ENCODE results near the gene TMEM183A. TPM values are rescaled to one million over a fixed set of nuclear protein-coding genes. Genes with fewer than 3 reads are reported as not detected.

The TMEM183A gene
- total RNA-seq, 4 donors from 2014 or later: 39.4 to 77.4 (median 66.5) TPM

- no peak for TF ChIP-seq POLR2A (IDR thresholded peaks at IDR 0.05)
- no peak for TF ChIP-seq CTCF (IDR thresholded peaks at IDR 0.05)
- no peak overlapping the region for H3K4me3 ChIP-seq
- intact Hi-C loops (cut with DNase I): loop anchor here (10.0 kb wide), 1 partner anchor 218 kb away; no protein-coding TSS in a partner anchor
- no peaks in the 10 kb centered on the region for H3K36me3 ChIP-seq
- peaks cover 0 to 44% (median 0%) of the 10 kb centered on the region in 4 donors for H3K27me3 ChIP-seq
- peaks cover 0 to 13% (median 12%) of the 10 kb centered on the region in 3 donors for H3K4me1 ChIP-seq
- no peak for DNase-seq
- 26 to 35% methylated on average over 10 to 13 of the region's 15 CpGs for WGBS, 2 donors
- H3K27ac ChIP-seq: no peak overlapping the region
- no peaks in the 10 kb centered on the region for H3K9me3 ChIP-seq
Observed at GRCh38 chr1:203046984-203047630, 39.9 kb downstream of the TMEM183A start.

- no peak for TF ChIP-seq POLR2A (IDR thresholded peaks at IDR 0.05)
- no peak for TF ChIP-seq CTCF (IDR thresholded peaks at IDR 0.05)
- intact Hi-C loops (cut with DNase I): loop anchor here (10.0 kb wide), 1 partner anchor 217 kb away; no protein-coding TSS in a partner anchor
Observed at GRCh38 chr1:203048086-203048485, 40.9 kb downstream of the TMEM183A start.

GRCh38 chr1:203048555-203049051, 41.4 kb downstream of the TMEM183A start:
- no peak for TF ChIP-seq POLR2A (IDR thresholded peaks at IDR 0.05)
- peak in 1 of 6 experiments; percentile 17 for TF ChIP-seq CTCF (IDR thresholded peaks at IDR 0.05)
- H3K9me3 ChIP-seq: no peaks in the 10 kb centered on the region
- H3K4me1 ChIP-seq: peaks cover 0 to 13% (median 12%) of the 10 kb centered on the region in 3 donors
- no peak overlapping the region for H3K27ac ChIP-seq
- 73 to 89% methylated on average over 11 to 14 of the region's 23 CpGs for WGBS, 2 donors
- H3K4me3 ChIP-seq: no peak overlapping the region
- no peak for DNase-seq
- intact Hi-C loops (cut with DNase I): loop anchor here (10.0 kb wide), 1 partner anchor 216 kb away; no protein-coding TSS in a partner anchor
- no peaks in the 10 kb centered on the region for H3K36me3 ChIP-seq
- peaks cover 0 to 50% (median 0%) of the 10 kb centered on the region in 4 donors for H3K27me3 ChIP-seq

More at GRCh38 chr1:203048086-203048485, 40.9 kb downstream of the TMEM183A start:
- Histone ChIP-seq H3K9me3 (no peaks in the 10 kb centered on the region), H3K4me1 (peaks cover 0 to 13% (median 12%) of the 10 kb centered on the region in 3 donors), H3K4me3 (no peak overlapping the region), H3K27ac (no peak overlapping the region), H3K36me3 (no peaks in the 10 kb centered on the region), H3K27me3 (peaks cover 0 to 45% (median 0%) of the 10 kb centered on the region in 4 donors)
- DNase-seq: no peak
- WGBS, 2 donors: 59 to 81% methylated on average over 7 to 11 of the region's 11 CpGs

- H3K4me3 ChIP-seq: no peak overlapping the region
- WGBS, 2 donors: 80 to 93% methylated on average over 2 of the region's 4 CpGs
- TF ChIP-seq CTCF (IDR thresholded peaks at IDR 0.05): no peak
- TF ChIP-seq POLR2A (IDR thresholded peaks at IDR 0.05): no peak
- peaks cover 0 to 13% (median 12%) of the 10 kb centered on the region in 3 donors for H3K4me1 ChIP-seq
- no peak overlapping the region for H3K27ac ChIP-seq
- peaks cover 0 to 50% (median 0%) of the 10 kb centered on the region in 4 donors for H3K27me3 ChIP-seq
- H3K9me3 ChIP-seq: no peaks in the 10 kb centered on the region
- intact Hi-C loops (cut with DNase I): loop anchor here (10.0 kb wide), 1 partner anchor 216 kb away; no protein-coding TSS in a partner anchor
- DNase-seq: no peak
- H3K36me3 ChIP-seq: no peaks in the 10 kb centered on the region
Observed at GRCh38 chr1:203049077-203049476, 41.9 kb downstream of the TMEM183A start.

- Histone ChIP-seq H3K4me1 (peaks cover 0 to 13% (median 12%) of the 10 kb centered on the region in 3 donors), H3K9me3 (no peaks in the 10 kb centered on the region), H3K36me3 (no peaks in the 10 kb centered on the region), H3K4me3 (no peak overlapping the region), H3K27me3 (peaks cover 0 to 45% (median 0%) of the 10 kb centered on the region in 4 donors), H3K27ac (no peak overlapping the region)
- TF ChIP-seq POLR2A (IDR thresholded peaks at IDR 0.05): no peak
- no peak for TF ChIP-seq CTCF (IDR thresholded peaks at IDR 0.05)
- intact Hi-C loops (cut with DNase I): loop anchor here (10.0 kb wide), 1 partner anchor 215 kb away; no protein-coding TSS in a partner anchor
- 94 to 100% methylated on average over 1 to 3 of the region's 14 CpGs for WGBS, 2 donors
- DNase-seq: no peak
Observed at GRCh38 chr1:203049576-203050180, 42.5 kb downstream of the TMEM183A start.
